Stimulated activated CD8-positive, alpha-beta memory T cell treated with anti-CD3 and anti-CD28 coated beads, Interleukin-15, amount 100 ng/mL, for 1 hour (primary cell): ENCODE measurements around the gene CHRNB2.
A peak's percentile ranks its signal among the peaks of the same experiment; 100 is the strongest.

ENCODE experiments used
- DNase-seq: peaks from one replicate; pipeline ENCODE4 v3.0.0-alpha.2; 2020; ENCODE audit warnings: low read depth

Gene CHRNB2

DNA sequence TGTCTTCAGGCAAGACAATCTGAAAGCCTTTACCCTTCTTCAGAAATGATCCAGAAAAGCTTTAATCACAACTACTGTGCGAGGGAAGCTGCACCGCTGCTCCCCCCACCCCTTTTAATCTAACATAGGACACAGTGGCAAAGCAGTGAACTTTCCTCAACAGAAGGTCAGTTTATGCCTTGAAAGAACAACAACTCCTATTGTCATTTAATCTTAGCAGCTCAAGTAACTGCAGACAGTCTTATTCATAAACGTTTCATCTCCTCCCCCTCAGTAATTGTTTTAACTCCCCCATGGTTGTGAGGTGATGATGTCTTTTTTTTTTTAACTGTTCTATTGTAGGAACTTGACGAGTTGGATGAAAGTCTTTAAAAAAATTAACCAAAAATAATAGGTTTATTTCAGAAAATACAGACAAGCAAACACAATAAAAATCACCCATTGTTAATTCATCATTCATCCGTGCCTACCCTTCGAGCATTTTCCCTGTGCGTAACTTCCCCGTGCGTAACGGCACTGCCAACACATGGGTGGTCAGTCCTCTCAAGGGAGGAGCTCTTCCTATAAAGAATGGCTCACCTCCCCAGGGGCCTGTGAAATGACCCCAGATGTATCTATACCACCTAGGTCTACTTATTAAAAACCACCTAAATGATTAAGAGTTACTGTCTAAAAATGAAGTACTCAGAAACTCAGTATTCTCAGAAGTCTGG is 43.7 kb downstream of the CHRNB2 start:
- DNase-seq, result no peak

- no peak for DNase-seq
Measured at GRCh38 chr1:154614247-154614646, 46.7 kb downstream of the CHRNB2 start.

GRCh38 chr1:154614901-154615300 is 47.3 kb downstream of the CHRNB2 start:
- DNase-seq, result no peak

- DNase-seq, result no peak
Measured at GRCh38 chr1:154615411-154615810, 47.8 kb downstream of the CHRNB2 start.

DNA sequence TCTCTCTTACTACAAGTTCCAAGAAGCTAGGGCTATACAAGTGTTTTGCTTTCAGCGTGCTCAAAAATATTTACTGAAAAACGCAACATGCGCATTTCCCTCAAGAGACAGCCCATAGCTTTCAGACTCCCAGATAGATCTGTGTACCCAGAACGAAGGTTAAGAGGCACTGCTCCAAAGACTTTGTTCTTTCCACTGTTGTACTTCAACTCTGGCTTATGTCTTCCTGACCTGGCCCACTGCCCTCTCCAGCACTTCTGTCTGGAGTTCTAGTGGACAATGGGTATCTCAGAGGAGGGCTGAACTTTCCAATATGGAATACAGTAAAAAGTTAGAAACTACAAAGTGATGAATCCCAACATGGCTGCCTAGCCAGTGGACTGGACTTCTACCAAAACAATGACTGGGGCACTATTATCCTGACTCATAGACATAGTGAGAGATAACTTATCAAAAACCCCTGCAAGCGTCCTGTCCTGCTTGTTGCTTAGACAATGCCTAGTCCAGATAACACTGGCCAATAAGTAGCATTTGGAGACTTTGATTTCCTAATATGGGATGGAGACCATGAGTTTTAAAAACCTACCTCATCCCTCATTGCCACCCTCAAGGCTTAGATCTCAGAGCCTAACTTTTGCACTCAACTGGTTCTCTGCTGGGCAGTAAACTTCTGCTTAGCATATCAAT is 49.2 kb downstream of the CHRNB2 start:
- DNase-seq, result no peak

DNA sequence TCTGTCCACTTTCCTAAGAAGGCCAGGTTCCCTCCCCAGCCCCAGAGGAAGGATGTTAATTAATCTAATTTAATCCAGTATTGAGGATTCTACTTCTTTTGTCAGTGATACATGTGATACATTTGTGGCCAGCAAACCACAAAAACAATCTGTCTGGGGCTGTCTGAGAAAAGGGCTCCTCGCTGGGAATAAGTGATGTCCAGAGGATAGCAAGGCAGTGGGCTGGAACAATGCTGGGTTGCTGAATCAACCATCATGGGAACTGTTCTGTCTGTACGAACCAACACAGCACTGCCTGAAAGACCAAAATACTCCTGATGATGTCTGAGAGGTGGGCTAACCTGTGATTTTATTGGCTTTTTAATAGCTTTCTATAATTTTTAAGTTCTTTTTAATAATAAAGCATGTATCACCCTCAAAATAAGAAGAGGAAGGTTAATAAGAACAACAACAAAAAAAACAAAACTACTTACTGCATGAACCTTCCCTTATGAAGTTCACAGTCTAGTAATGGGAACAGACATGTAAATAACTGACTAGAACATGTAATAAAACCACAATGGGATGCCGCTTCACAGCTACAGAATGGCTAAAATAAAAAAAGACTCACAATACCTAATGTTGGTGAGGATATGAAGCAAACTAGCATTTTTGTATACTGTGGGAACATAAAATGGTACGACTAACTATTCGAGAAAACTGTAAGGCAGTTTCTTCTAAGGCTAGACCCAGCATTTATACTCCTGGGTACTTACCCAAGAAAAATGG is 51.8 kb downstream of the CHRNB2 start:
- DNase-seq, result no peak

DNA sequence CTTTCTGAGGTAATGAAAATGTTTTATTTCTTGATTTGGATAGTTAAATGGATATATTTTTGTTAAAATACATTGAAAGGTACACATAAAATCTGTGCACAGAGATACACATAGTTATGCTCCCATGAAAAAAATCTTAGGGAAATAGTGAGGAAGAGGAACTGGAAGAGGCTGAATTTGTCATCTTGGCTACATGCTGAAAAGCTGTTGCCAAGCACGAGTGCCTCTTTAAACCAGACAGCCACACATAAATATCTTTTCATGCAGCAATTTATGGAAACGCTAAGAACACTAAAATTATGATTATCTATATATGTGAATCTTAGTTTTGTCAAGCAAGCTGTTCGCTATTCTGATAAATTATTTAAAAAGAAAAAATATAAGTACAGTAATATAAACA is 53.2 kb downstream of the CHRNB2 start:
- no peak for DNase-seq

DNA sequence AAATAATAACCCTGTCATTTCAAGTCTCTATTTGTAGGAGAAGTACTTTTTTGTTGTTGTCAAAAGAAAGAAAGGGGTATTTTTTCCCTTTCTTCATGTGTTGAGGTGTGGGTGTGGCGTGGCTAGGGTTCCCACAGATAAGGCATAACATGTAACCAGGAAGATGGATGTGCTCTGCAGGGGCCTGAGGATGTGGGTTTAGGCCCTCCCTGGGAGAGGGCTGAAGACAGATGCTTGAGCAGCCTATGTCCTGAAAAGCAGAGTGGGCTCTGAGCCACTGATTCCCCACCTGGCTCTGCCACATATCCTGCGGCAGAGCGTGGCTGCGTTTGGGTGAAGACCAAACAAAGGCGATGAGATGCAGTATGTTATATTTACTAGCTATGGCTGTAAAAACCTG is 54.3 kb downstream of the CHRNB2 start:
- no peak for DNase-seq

DNA sequence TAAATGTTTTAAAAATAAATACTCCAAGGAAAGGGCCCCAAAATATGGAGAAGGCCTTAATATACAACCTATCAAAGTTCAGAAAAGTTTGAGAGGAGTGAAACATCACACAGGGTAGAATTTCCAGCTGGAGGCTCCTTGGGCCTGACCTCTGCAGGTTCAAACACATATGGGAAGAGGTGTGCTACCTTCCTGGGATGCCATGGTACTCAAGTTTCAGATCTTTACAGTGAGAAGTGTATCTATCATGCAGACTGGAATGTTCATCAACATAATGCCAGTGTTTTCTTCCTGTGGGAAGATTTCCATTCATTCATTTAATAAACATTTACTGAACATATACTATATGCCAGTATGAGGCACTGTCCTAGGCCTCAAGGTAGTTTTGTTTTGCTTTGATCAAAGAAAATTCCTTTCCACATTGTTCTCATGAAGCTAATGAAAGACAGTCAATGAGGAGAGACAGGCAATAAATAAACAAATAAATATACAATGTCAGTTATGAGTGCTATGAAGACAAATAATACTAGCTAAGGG is 55.0 kb downstream of the CHRNB2 start:
- DNase-seq, result no peak

GRCh38 chr1:154623358-154623757 is 55.8 kb downstream of the CHRNB2 start:
- no peak for DNase-seq

DNA sequence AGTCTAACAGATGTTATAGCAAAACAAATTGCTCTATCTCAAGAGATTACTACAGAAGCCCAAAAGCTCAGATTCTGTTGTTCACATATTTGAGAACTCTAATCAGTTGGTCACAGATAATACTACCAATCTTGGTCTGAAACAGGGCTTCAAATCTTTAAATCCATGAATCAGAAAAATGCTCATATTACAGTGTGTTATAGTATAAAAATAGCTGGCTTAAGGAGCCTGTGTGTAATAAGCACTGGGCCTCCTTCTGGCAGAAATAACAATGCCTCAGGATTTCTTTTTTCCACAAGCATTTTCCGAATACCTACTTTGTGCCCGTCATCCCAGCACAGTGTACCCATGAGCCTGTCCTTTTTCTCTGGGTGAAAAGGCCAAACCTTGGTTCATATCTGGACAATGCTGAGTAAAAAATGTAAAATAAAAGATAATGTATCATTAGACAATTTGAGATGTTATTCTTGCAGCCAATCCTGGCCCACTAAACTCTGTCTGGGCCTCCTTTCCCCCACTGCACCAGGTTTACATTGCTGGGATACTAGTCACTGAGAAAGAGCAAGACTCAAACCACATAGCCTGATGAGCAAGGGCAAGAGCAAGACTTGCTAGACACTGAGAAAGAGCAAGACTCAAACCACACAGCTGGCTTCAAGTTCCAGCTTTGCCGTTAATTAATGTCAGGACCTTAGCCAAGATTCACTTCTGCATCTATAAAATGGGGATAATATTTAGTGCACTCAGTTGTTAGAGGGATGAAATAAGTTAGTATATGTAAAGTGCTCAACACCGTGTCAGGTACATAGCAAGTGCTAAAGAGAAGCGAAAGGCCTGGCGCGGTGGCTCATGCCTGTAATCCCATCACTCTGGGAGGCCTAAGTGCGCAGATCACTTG is 57.4 kb downstream of the CHRNB2 start:
- no peak for DNase-seq

DNA sequence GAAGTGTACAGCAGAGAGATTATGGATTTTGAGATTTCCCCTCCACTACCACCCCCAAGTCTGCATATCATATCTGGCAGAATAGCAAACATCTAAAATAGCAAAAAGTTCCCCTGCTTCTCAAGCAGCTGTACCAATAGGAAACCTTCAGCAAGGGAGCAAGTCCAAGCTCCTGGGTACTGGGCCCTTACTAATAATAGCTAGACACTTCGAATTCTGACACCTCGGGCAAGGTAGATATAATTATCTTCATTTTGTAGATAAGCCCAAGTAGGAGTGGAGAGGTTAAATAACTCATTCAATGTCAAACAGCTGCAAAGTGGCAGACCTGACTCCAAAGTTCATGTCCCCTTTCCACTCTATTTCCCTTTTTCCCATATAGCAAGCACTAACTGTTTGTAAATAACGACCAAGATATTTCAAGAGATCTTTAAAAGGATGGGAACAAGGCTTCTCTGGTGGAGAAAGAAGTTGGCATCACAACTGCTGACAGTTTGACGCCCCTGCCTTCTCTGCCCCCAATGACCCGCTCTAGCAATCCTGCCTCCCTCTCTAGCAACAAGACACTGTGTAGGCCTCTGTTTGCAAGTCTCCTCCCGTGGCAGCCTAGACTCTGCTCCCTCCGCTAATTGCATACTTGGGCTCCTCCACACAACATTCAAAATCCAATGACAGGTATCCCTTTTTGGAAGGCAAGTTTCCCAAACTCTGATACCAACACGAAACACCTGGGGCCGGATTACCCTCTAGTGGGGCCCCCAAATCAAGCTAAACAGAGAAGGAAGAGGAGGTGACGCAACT is 59.1 kb downstream of the CHRNB2 start:
- no peak for DNase-seq

- peak; percentile 93 for DNase-seq
Measured at GRCh38 chr1:154627257-154628120, 59.9 kb downstream of the CHRNB2 start.

DNA sequence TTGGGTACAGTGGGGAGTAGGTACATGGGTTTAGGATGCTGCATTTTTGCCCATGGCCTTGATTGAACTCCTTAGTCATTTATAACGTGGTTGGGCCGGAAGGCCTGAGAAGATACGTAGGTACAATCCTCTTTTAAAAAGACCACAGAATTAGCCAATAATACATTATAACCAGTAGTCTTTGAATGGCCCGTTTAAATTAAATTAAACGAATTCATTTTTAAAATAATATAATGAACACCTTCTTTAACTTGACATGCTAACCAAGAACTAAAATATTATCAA is 60.5 kb downstream of the CHRNB2 start:
- no peak for DNase-seq

DNA sequence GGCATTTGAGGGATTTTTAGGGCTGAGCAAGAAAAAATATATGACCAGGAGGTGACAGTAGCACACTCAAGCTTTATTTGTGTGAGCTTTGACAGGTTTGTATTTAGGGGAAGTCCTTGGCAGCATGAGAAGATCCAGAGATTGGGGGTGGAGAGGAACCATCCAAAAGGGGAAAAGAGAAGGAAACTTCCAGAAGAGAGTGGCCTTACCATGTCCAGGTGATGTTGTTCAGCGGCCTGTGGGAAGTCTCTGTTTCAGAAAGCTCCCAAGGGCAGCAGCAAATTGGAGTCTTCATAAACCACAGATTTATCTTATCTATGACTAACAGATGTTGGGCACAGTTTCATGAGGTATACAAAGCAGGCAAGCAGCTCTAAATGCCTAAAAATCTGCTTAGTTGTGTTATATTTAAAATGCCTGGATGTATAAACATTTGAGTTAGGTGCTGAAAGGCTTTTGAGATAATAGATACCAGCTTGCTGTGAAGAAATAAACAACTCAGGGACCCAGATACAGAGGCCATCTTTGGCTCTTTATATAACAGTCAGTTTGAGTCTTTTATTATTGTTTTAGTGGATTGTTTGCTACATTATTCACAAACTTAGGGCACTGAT is 61.6 kb downstream of the CHRNB2 start:
- DNase-seq, result no peak
